ENCODE measurements around the gene RGPD8.

Gene RGPD8

DNA sequence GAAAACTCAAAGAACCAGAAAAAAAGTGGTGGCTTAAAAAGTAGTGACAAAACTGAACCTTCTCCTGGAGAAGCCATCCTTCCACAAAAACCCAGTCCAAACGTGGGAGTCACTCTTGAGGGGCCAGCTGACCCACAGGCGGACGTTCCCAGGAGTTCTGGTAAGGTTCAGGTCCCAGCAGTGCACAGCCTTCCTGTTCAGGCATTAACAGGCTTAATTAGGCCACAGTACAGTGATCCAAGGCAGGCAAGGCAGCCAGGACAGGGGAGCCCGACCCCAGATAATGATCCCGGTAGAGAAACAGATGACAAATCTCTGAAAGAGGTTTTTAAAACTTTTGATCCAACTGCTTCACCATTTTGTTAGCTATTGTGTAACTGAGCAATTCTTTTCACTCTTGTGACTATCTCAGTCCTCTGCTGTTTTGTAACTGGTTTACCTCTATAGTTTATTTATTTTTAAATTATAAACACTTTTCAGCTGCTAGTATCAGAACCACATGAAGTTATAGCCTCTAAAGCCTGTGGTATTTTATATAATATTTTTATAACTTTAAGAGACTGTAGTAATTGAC lies 101.2 kb downstream of the RGPD8 start:
- ChIA-PET POLR2A (ENCODE audit: low non-redundant PET) (no interaction called here), CTCF (no interaction called here)
- no peak for TF ChIP-seq CTCF (conservative IDR thresholded peaks at IDR 0.05; ENCODE audit: low read depth)
- no peak overlapping the region for H3K27ac ChIP-seq
- DNase-seq (ENCODE audit: low spot score): no peak

DNA sequence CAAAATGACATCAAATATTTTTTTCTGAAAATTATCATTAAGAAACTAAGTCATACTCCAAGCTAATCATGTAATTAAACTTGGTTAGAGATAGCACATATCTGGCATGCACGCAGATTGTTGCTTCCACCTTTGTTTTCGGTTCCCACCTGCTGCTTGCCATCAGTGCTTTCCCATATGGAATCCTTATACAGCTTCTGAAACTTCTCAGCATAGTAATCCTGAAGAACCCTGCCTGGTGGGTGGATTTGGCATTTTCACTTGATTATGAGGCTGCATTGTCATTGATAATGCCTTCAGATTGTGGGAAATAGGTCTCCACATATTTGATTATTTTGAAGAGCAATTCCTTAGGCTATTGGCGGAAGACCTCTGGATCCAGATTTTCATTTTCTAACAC lies 110.5 kb downstream of the RGPD8 start:
- ChIA-PET POLR2A (ENCODE audit: low non-redundant PET) (no interaction called here), CTCF (interaction anchor here (0.5 kb wide), 1 partner anchor 902 kb away, joined by 4 read pairs; no protein-coding TSS in a partner anchor)
- no peak overlapping the region for H3K27ac ChIP-seq
- no peak for DNase-seq (ENCODE audit: low spot score)
- no peak for TF ChIP-seq CTCF (conservative IDR thresholded peaks at IDR 0.05; ENCODE audit: low read depth)

GRCh38 chr2:112321375-112322320 lies 111.8 kb downstream of the RGPD8 start:
- DNase-seq (ENCODE audit: low spot score): no peak
- ChIA-PET CTCF (interaction anchor here (0.7 kb wide), 1 partner anchor 392 kb away, joined by 5 read pairs; no protein-coding TSS in a partner anchor), POLR2A (ENCODE audit: low non-redundant PET) (no interaction called here)
- no peak overlapping the region for H3K27ac ChIP-seq
- TF ChIP-seq CTCF (conservative IDR thresholded peaks at IDR 0.05; ENCODE audit: low read depth): no peak
